GM12801 (cell line): ENCODE results near the gene TXLNA.

Source experiments
- CTCF ChIP-seq: IDR thresholded peaks from one replicate; pipeline ENCODE4 v1.5.1; 2011; ENCODE audit warnings: control low read depth; ENCODE audit not compliant: insufficient read length; ENCODE audit errors: extremely low read depth

TXLNA gene

GRCh38 chr1:32221980-32222755, 42.7 kb downstream of the TXLNA start, which contains the start of the genes EIF3I and TMEM234:
EIF3I (plus strand) TSS chr1:32222407; CDS start chr1:32222442, 35 bp downstream.
TMEM234 (minus strand) TSS chr1:32222353; CDS start chr1:32222322, 31 bp downstream.
- no peak for TF ChIP-seq CTCF

- TF ChIP-seq CTCF: no peak
Measured at GRCh38 chr1:32223683-32224082, 44.2 kb downstream of the TXLNA start.

- no peak for TF ChIP-seq CTCF
Measured at GRCh38 chr1:32224285-32224684, 44.8 kb downstream of the TXLNA start.

- no peak for TF ChIP-seq CTCF
Measured at GRCh38 chr1:32228771-32229170, 49.3 kb downstream of the TXLNA start.

- no peak for TF ChIP-seq CTCF
Measured at GRCh38 chr1:32231843-32232432, 52.5 kb downstream of the TXLNA start.

GRCh38 chr1:32232558-32233304, 53.3 kb downstream of the TXLNA start:
- no peak for TF ChIP-seq CTCF

GRCh38 chr1:32234792-32235191, 55.3 kb downstream of the TXLNA start:
- no peak for TF ChIP-seq CTCF
